A673 (cell line): ENCODE data around the gene TMPRSS2. TPM values are rescaled to one million over a fixed set of nuclear protein-coding genes. Genes with fewer than 3 reads are reported as not detected.

Experiments used
- BruUV-seq: library from RNA; stranded (reverse); fragments of 400-500 nt; replicated peaks from 2 replicates; lab custom pipeline; 2021; lab: Mats Ljungman, UMichigan
- CTCF ChIA-PET: fragments of 300-600 bp; sonication (Branson Sonifier 250); formaldehyde crosslinking; loops from one replicate; lab custom pipeline; 2022; ENCODE audit warnings: antibody characterized with exemption; lab: Charles Lee
- POLR2A ChIA-PET: fragments of 300-600 bp; sonication (Branson Sonifier 250); formaldehyde crosslinking; loops from one replicate; lab custom pipeline; 2022; ENCODE audit warnings: antibody characterized with exemption; ENCODE audit not compliant: low non-redundant PET; lab: Charles Lee
- DNase-seq: peaks from one replicate; pipeline ENCODE4 v3.0.0-alpha.2; 2015; ENCODE audit warnings: low spot score
- H3K27ac ChIP-seq: fragments of 200-600 bp; sonication (generic); 2 replicates; pipeline ENCODE4 v1.5.1; 2016; ENCODE audit warnings: mixed run types, low read depth, mild to moderate bottlenecking, mixed read lengths, antibody characterized with exemption, low read length; ENCODE audit not compliant: poor library complexity, severe bottlenecking
- H3K27me3 ChIP-seq: fragments of 200-600 bp; sonication (generic); replicated peaks from 2 replicates; pipeline ENCODE4 v1.6.1; 2017; ENCODE audit warnings: mixed run types, low read depth, mild to moderate bottlenecking, mixed read lengths, antibody characterized with exemption, low read length; ENCODE audit not compliant: insufficient read depth, poor library complexity
- H3K36me3 ChIP-seq: fragments of 200-600 bp; sonication (generic); 2 replicates; pipeline ENCODE4 v1.6.1; 2016; ENCODE audit warnings: mixed run types, mild to moderate bottlenecking, mixed read lengths, antibody characterized with exemption, low read length; ENCODE audit not compliant: insufficient read depth, poor library complexity, severe bottlenecking
- H3K4me1 ChIP-seq: fragments of 200-600 bp; sonication (generic); 2 replicates; pipeline ENCODE4 v1.6.1; 2017; ENCODE audit warnings: mixed run types, mild to moderate bottlenecking, mixed read lengths, antibody characterized with exemption, low read length; ENCODE audit not compliant: insufficient read depth, poor library complexity, severe bottlenecking
- H3K4me3 ChIP-seq: fragments of 200-600 bp; sonication (generic); 2 replicates; pipeline ENCODE4 v1.5.1; 2016; ENCODE audit warnings: low read depth, mixed run types, mild to moderate bottlenecking, mixed read lengths, low read length; ENCODE audit not compliant: poor library complexity, severe bottlenecking
- H3K9me3 ChIP-seq: fragments of 200-600 bp; sonication (generic); 2 replicates; pipeline ENCODE4 v1.6.1; 2016; ENCODE audit warnings: mixed run types, low read depth, mild to moderate bottlenecking, mixed read lengths, antibody characterized with exemption, low read length; ENCODE audit not compliant: poor library complexity, severe bottlenecking
- CTCF ChIP-seq: fragments of 300-800, 200-600 bp; sonication (generic); conservative IDR thresholded peaks from 2 replicates; pipeline ENCODE4 v1.5.1; 2017; ENCODE audit warnings: low read depth, mild to moderate bottlenecking, antibody characterized with exemption, low read length, moderate library complexity, mixed read lengths
- EZH2 ChIP-seq: fragments of 200-600 bp; sonication (generic); IDR thresholded peaks from 2 replicates; pipeline ENCODE4 v1.6.1; 2017; ENCODE audit warnings: borderline replicate concordance, low read depth, mild to moderate bottlenecking, mixed read lengths, antibody characterized with exemption, low read length; ENCODE audit not compliant: poor library complexity, severe bottlenecking
- intact Hi-C: fragments of 100-400 bp; cut with micrococcal nuclease; formaldehyde crosslinking; loops from one replicate; pipeline ENCODE4 v1.10.0; 2022; ENCODE audit not compliant: unreplicated experiment
- total RNA-seq: library from RNA; stranded (reverse); gene quantifications from 2 replicates; pipeline ENCODE4 v1.2.3, GENCODE V29; 2021

TMPRSS2 gene
- total RNA-seq, 1 experiment from 2014 or later = not detected

GRCh38 chr21:41500931-41501381, 7.0 kb downstream of the TMPRSS2 start:
- H3K4me1 ChIP-seq = no peaks in the 10 kb centered on the region
- intact Hi-C loops = no loop called here

DNA sequence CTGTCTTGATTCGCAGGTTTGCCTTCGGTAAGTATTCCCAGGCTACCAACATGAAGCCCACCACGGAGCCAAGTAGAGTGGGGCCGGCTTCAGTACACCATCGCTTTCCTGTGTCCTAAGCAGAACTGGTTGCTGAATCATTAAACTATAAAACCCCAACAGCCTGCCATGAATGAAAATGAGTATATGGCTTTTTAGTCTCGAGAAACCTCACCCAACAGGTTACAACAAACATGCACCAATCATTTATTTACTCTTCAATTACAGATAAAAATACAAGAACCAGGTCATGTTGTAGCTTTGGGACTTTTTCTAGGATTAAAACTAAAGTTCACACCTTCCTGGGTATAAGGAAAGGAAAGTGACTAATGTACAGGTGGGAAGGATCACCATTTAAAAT, 7.6 kb downstream of the TMPRSS2 start:
- Histone ChIP-seq H3K4me1 (no peaks in the 10 kb centered on the region), H3K27ac (no peak overlapping the region), H3K4me3 (no peak overlapping the region), H3K9me3 (no peaks in the 10 kb centered on the region), H3K27me3 (peaks cover 8% of the 10 kb centered on the region), H3K36me3 (no peaks in the 10 kb centered on the region)
- ChIA-PET POLR2A (no interaction called here), CTCF (no interaction called here)
- intact Hi-C loops = no loop called here
- no peak for TF ChIP-seq CTCF
- TF ChIP-seq EZH2 = no peak
- BruUV-seq = no TSS peak
- DNase-seq = no peak

More at GRCh38 chr21:41500931-41501381, 7.0 kb downstream of the TMPRSS2 start:
- H3K27me3 ChIP-seq = peaks cover 14% of the 10 kb centered on the region
- no peak overlapping the region for H3K27ac ChIP-seq
- no TSS peak for BruUV-seq
- no peak for TF ChIP-seq CTCF
- TF ChIP-seq EZH2 = no peak
- no peaks in the 10 kb centered on the region for H3K36me3 ChIP-seq
- no peaks in the 10 kb centered on the region for H3K9me3 ChIP-seq
- DNase-seq = no peak
- POLR2A ChIA-PET = no interaction called here
- H3K4me3 ChIP-seq = no peak overlapping the region
- CTCF ChIA-PET = no interaction called here

DNA sequence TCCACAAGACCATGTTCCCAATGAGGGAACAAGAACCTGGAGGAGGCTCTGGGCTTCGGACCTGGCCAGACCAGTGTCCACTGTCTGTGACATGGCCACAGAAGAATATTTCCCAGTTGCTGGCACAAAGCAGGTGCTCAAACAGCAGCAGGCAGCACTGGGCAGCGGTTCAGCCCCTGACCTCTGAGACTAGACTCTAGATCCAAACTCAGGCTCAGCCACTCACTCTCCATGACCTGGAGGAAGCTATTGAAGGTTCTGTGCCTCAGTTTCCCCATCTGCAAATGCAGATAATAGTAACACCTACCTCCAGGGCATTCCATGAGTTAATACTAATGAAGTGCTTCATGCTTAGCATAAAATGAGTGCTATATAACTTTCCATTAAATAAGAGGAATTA, 8.0 kb downstream of the TMPRSS2 start:
- Histone ChIP-seq H3K9me3 (no peaks in the 10 kb centered on the region), H3K4me1 (no peaks in the 10 kb centered on the region), H3K36me3 (no peaks in the 10 kb centered on the region), H3K4me3 (no peak overlapping the region), H3K27ac (no peak overlapping the region), H3K27me3 (peaks cover 4% of the 10 kb centered on the region)
- POLR2A ChIA-PET = no interaction called here
- intact Hi-C loops = no loop called here
- no peak for DNase-seq
- no TSS peak for BruUV-seq
- TF ChIP-seq EZH2 = no peak
- TF ChIP-seq CTCF = no peak
- CTCF ChIA-PET = no interaction called here
